Measurements from ENCODE around the gene SUGP2. TPM values are rescaled to one million over a fixed set of nuclear protein-coding genes. Genes with fewer than 3 reads are reported as not detected.

The SUGP2 gene
- total RNA-seq, 1 experiment from 2014 or later: 95.2 TPM

DNA sequence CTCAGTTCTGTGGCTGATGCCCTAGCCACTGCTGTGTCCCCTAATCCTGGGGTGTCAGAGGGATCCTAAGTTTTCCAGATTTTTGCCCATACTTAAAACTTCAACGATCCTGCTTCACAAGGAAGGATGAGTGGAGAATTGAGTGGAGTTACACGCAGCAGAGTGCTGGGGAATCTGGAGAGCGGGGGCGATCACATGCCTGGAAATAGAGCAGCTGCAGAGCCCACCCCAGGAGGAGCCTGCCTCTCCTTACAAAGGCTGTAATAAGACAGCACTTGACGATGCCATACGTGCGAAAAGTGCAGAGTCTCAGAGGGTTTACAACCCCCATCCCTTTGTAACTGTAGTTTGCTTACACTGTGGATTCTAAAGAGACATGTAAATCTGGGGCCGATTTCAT, 40.6 kb downstream of the SUGP2 start:
- TF ChIP-seq, protein P1, sequence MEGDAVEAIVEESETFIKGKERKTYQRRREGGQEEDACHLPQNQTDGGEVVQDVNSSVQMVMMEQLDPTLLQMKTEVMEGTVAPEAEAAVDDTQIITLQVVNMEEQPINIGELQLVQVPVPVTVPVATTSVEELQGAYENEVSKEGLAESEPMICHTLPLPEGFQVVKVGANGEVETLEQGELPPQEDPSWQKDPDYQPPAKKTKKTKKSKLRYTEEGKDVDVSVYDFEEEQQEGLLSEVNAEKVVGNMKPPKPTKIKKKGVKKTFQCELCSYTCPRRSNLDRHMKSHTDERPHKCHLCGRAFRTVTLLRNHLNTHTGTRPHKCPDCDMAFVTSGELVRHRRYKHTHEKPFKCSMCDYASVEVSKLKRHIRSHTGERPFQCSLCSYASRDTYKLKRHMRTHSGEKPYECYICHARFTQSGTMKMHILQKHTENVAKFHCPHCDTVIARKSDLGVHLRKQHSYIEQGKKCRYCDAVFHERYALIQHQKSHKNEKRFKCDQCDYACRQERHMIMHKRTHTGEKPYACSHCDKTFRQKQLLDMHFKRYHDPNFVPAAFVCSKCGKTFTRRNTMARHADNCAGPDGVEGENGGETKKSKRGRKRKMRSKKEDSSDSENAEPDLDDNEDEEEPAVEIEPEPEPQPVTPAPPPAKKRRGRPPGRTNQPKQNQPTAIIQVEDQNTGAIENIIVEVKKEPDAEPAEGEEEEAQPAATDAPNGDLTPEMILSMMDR (conservative IDR thresholded peaks at IDR 0.05): no peak
- WGBS (ENCODE audit: extremely low coverage, insufficient read length, low lambda C conversion rate): no CpG with 5 or more reads among the region's 8 CpGs
- H3K79me2 ChIP-seq (ENCODE audit: insufficient read depth, low read length): no peaks in the 10 kb centered on the region
- H3K27me3 ChIP-seq (ENCODE audit: insufficient read depth, low read length): no peaks in the 10 kb centered on the region
- H4K91ac ChIP-seq (ENCODE audit: insufficient read length, low read depth, low read length): no peak overlapping the region
- H4K20me1 ChIP-seq (ENCODE audit: control insufficient read depth, insufficient read depth, insufficient read length): no peaks in the 10 kb centered on the region
- H3K4me1 ChIP-seq (ENCODE audit: insufficient read depth, low read length): no peaks in the 10 kb centered on the region
- no peak overlapping the region for H3K4ac ChIP-seq (ENCODE audit: low read depth, low read length)
- H2BK120ac ChIP-seq (ENCODE audit: low read depth, low read length, poor library complexity, severe bottlenecking): no peak overlapping the region
- no peaks in the 10 kb centered on the region for H3K9me3 Mint-ChIP-seq
- H4K5ac ChIP-seq (ENCODE audit: insufficient read length, low read depth, low read length): no peak overlapping the region
- no peak overlapping the region for H4K8ac ChIP-seq (replicated peaks; ENCODE audit: insufficient read length, low read depth, low read length)
- no peak overlapping the region for H3T11ph ChIP-seq (ENCODE audit: low read length)
- H2AFZ ChIP-seq (ENCODE audit: low read length): no peak overlapping the region
- no peak for DNase-seq
- H3K23me2 ChIP-seq (ENCODE audit: insufficient read length, low read depth, low read length, poor library complexity, severe bottlenecking): no peaks in the 10 kb centered on the region
- H3K79me1 ChIP-seq (ENCODE audit: insufficient read depth, low read depth, low read length, poor library complexity, severe bottlenecking): no peaks in the 10 kb centered on the region
- H3K4me3 Mint-ChIP-seq: no peak overlapping the region
- no peak overlapping the region for H2AK5ac ChIP-seq (ENCODE audit: insufficient read length, low read length)
- H3K4me2 ChIP-seq (ENCODE audit: insufficient read depth, insufficient read length, low read length): no peak overlapping the region
- H2BK20ac ChIP-seq (ENCODE audit: low read depth, low read length, poor library complexity, severe bottlenecking): no peak overlapping the region
- peaks cover 24 to 50% (median 41%) of the 10 kb centered on the region in 3 experiments; a peak in 6 of 7 replicates for H3K36me3 Mint-ChIP-seq (ENCODE audit: insufficient read depth in 1 of 3, low read depth in 3 of 3)
- H3K27me3 Mint-ChIP-seq (ENCODE audit: low read depth): no peaks in the 10 kb centered on the region; the same call in 1 of the 2 replicates
- peaks cover 8 to 16% of the 10 kb centered on the region in 2 experiments for H3K4me1 Mint-ChIP-seq
- H3K18ac ChIP-seq (ENCODE audit: insufficient read length, low read depth, low read length): no peak overlapping the region
- no peak overlapping the region for H2BK15ac ChIP-seq (ENCODE audit: low read depth, low read length)
- no peak overlapping the region for H2BK5ac ChIP-seq (ENCODE audit: insufficient read length, low read length)
- no peaks in the 10 kb centered on the region for H3K9me3 ChIP-seq (ENCODE audit: control insufficient read depth, low read depth, low read length)
- H3K14ac ChIP-seq (ENCODE audit: insufficient read depth, low read length): no peak overlapping the region
- no peak overlapping the region for H3K56ac ChIP-seq (ENCODE audit: insufficient read length, low read depth, low read length)
- H3K27ac ChIP-seq (ENCODE audit: insufficient read length, low read depth, low read length): no peak overlapping the region
- no peak overlapping the region for H3K27ac Mint-ChIP-seq
- H3K9ac ChIP-seq (ENCODE audit: extremely low read depth, insufficient read length, low read length): no peak overlapping the region
- no peak overlapping the region for H3K23ac ChIP-seq (ENCODE audit: insufficient read length, low read depth, low read length)
- H2BK12ac ChIP-seq (ENCODE audit: insufficient read length, low read depth, low read length): no peak overlapping the region
